ENCODE measurements around the gene PI4KA.
A peak's percentile ranks its signal among the peaks of the same experiment; 100 is the strongest.
"Not testable (repeated sequence)": the region's sequence is repeated elsewhere in the genome, so short reads cannot be mapped to it uniquely, and the experiment has no call there.

Gene PI4KA

GRCh38 chr22:20696056-20696455 lies 162.6 kb downstream of the PI4KA start:
- H3K27me3 Mint-ChIP-seq (ENCODE audit: low read depth); H3K4me1 Mint-ChIP-seq (ENCODE audit: low read depth); H3K36me3 Mint-ChIP-seq (ENCODE audit: low read depth); H3K27ac Mint-ChIP-seq; H3K9me3 Mint-ChIP-seq; H3K4me3 Mint-ChIP-seq; DNase-seq (ENCODE audit: low spot score): not testable (repeated sequence)

- not testable (repeated sequence) for DNase-seq (ENCODE audit: low spot score); H3K36me3 Mint-ChIP-seq (ENCODE audit: low read depth); H3K4me1 Mint-ChIP-seq (ENCODE audit: low read depth); H3K9me3 Mint-ChIP-seq; H3K27me3 Mint-ChIP-seq (ENCODE audit: low read depth)
- Mint-ChIP-seq H3K4me3 (peak overlapping the region; percentile 36), H3K27ac (peak overlapping the region; percentile 26)
Observed at GRCh38 chr22:20695205-20695604, 163.4 kb downstream of the PI4KA start.

GRCh38 chr22:20694256-20694655 lies 164.4 kb downstream of the PI4KA start:
- H3K9me3 Mint-ChIP-seq; DNase-seq (ENCODE audit: low spot score); H3K27me3 Mint-ChIP-seq (ENCODE audit: low read depth): not testable (repeated sequence)

GRCh38 chr22:20692926-20693325 lies 165.7 kb downstream of the PI4KA start:
- not testable (repeated sequence) for H3K4me1 Mint-ChIP-seq (ENCODE audit: low read depth); DNase-seq (ENCODE audit: low spot score); H3K4me3 Mint-ChIP-seq; H3K36me3 Mint-ChIP-seq (ENCODE audit: low read depth); H3K27ac Mint-ChIP-seq; H3K27me3 Mint-ChIP-seq (ENCODE audit: low read depth); H3K9me3 Mint-ChIP-seq

More at GRCh38 chr22:20694256-20694655, 164.4 kb downstream of the PI4KA start:
- H3K4me1 Mint-ChIP-seq (ENCODE audit: low read depth); H3K27ac Mint-ChIP-seq; H3K4me3 Mint-ChIP-seq; H3K36me3 Mint-ChIP-seq (ENCODE audit: low read depth): not testable (repeated sequence)

- H3K27ac Mint-ChIP-seq; H3K4me3 Mint-ChIP-seq; H3K27me3 Mint-ChIP-seq (ENCODE audit: low read depth); H3K9me3 Mint-ChIP-seq; H3K36me3 Mint-ChIP-seq (ENCODE audit: low read depth); H3K4me1 Mint-ChIP-seq (ENCODE audit: low read depth); DNase-seq (ENCODE audit: low spot score): not testable (repeated sequence)
Observed at GRCh38 chr22:20690586-20691317, 167.9 kb downstream of the PI4KA start.

GRCh38 chr22:20687356-20688172 lies 171.0 kb downstream of the PI4KA start:
- not testable (repeated sequence) for H3K27me3 Mint-ChIP-seq (ENCODE audit: low read depth); H3K9me3 Mint-ChIP-seq; DNase-seq (ENCODE audit: low spot score); H3K36me3 Mint-ChIP-seq (ENCODE audit: low read depth); H3K4me1 Mint-ChIP-seq (ENCODE audit: low read depth); H3K27ac Mint-ChIP-seq; H3K4me3 Mint-ChIP-seq

GRCh38 chr22:20685764-20686163 lies 172.8 kb downstream of the PI4KA start:
- DNase-seq (ENCODE audit: low spot score); H3K36me3 Mint-ChIP-seq (ENCODE audit: low read depth); H3K27ac Mint-ChIP-seq; H3K27me3 Mint-ChIP-seq (ENCODE audit: low read depth); H3K4me1 Mint-ChIP-seq (ENCODE audit: low read depth); H3K9me3 Mint-ChIP-seq; H3K4me3 Mint-ChIP-seq: not testable (repeated sequence)

GRCh38 chr22:20678792-20679435 lies 179.7 kb downstream of the PI4KA start:
- H3K4me3 Mint-ChIP-seq; H3K36me3 Mint-ChIP-seq (ENCODE audit: low read depth); H3K27ac Mint-ChIP-seq; H3K4me1 Mint-ChIP-seq (ENCODE audit: low read depth); H3K9me3 Mint-ChIP-seq; DNase-seq (ENCODE audit: low spot score): not testable (repeated sequence)
- H3K27me3 Mint-ChIP-seq (ENCODE audit: low read depth) = peaks cover 39% of the 10 kb centered on the region

GRCh38 chr22:20677684-20678242 lies 180.8 kb downstream of the PI4KA start:
- peaks cover 48% of the 10 kb centered on the region for H3K27me3 Mint-ChIP-seq (ENCODE audit: low read depth)
- DNase-seq (ENCODE audit: low spot score) = no peak
- no peaks in the 10 kb centered on the region for H3K36me3 Mint-ChIP-seq (ENCODE audit: low read depth)
- H3K4me3 Mint-ChIP-seq = no peak overlapping the region
- H3K27ac Mint-ChIP-seq = no peak overlapping the region
- no peaks in the 10 kb centered on the region for H3K4me1 Mint-ChIP-seq (ENCODE audit: low read depth)
- H3K9me3 Mint-ChIP-seq = no peaks in the 10 kb centered on the region

GRCh38 chr22:20675613-20676012 lies 183.0 kb downstream of the PI4KA start:
- peaks cover 56% of the 10 kb centered on the region for H3K27me3 Mint-ChIP-seq (ENCODE audit: low read depth)
- DNase-seq (ENCODE audit: low spot score); H3K27ac Mint-ChIP-seq; H3K36me3 Mint-ChIP-seq (ENCODE audit: low read depth); H3K9me3 Mint-ChIP-seq; H3K4me1 Mint-ChIP-seq (ENCODE audit: low read depth); H3K4me3 Mint-ChIP-seq: not testable (repeated sequence)

- H3K4me3 Mint-ChIP-seq = no peak overlapping the region
- no peaks in the 10 kb centered on the region for H3K9me3 Mint-ChIP-seq
- peaks cover 58% of the 10 kb centered on the region for H3K27me3 Mint-ChIP-seq (ENCODE audit: low read depth)
- no peaks in the 10 kb centered on the region for H3K36me3 Mint-ChIP-seq (ENCODE audit: low read depth)
- H3K4me1 Mint-ChIP-seq (ENCODE audit: low read depth) = no peaks in the 10 kb centered on the region
- H3K27ac Mint-ChIP-seq = no peak overlapping the region
- DNase-seq (ENCODE audit: low spot score) = no peak
Observed at GRCh38 chr22:20674998-20675397, 183.6 kb downstream of the PI4KA start.

- Mint-ChIP-seq H3K4me1 (ENCODE audit: low read depth) (no peaks in the 10 kb centered on the region), H3K9me3 (no peaks in the 10 kb centered on the region), H3K36me3 (ENCODE audit: low read depth) (no peaks in the 10 kb centered on the region), H3K4me3 (no peak overlapping the region), H3K27me3 (ENCODE audit: low read depth) (peaks cover 54% of the 10 kb centered on the region), H3K27ac (no peak overlapping the region)
- no peak for DNase-seq (ENCODE audit: low spot score)
Observed at GRCh38 chr22:20673295-20674195, 185.1 kb downstream of the PI4KA start.

- H3K4me1 Mint-ChIP-seq (ENCODE audit: low read depth) = no peaks in the 10 kb centered on the region
Observed at GRCh38 chr22:20672732-20673131, 185.9 kb downstream of the PI4KA start.

More at GRCh38 chr22:20672732-20673131, 185.9 kb downstream of the PI4KA start:
- Mint-ChIP-seq H3K9me3 (no peaks in the 10 kb centered on the region), H3K36me3 (ENCODE audit: low read depth) (no peaks in the 10 kb centered on the region), H3K27me3 (ENCODE audit: low read depth) (peaks cover 50% of the 10 kb centered on the region), H3K27ac (no peak overlapping the region), H3K4me3 (no peak overlapping the region)
- no peak for DNase-seq (ENCODE audit: low spot score)
